Left cardiac atrium (tissue), 4 donors: ENCODE data around the gene GSTO1. TPM values are rescaled to one million over a fixed set of nuclear protein-coding genes. Genes with fewer than 3 reads are reported as not detected.
"Not testable (repeated sequence)": the region's sequence is repeated elsewhere in the genome, so short reads cannot be mapped to it uniquely, and the experiment has no call there.

Experiments used
- ATAC-seq, 2 donors: fragments of 200-7000 bp; cut with Tn5 transposase; one replicate each; pipeline ENCODE4 v1.9.1; 2020; ENCODE audit warnings: mild to moderate bottlenecking in 2 of 2, moderate library complexity in 2 of 2
- DNase-seq: peaks from one replicate; pipeline ENCODE4 v3.0.0-alpha.2; 2020
- intact Hi-C, 2 donors: fragments of 100-400 bp; cut with DNase I; formaldehyde crosslinking; loops; one replicate each; pipeline versions ENCODE4 v1.14.1 to v1.15.1; 2022 to 2023
- long read RNA-seq: library from polyadenylated mRNA; unstranded; transcript quantifications from one replicate; pipeline ENCODE4 v2.0.0, GENCODE V29; 2021
- total RNA-seq, 2 donors: library from RNA; stranded (reverse); fragmentation: NEBNext Ultra II Directional; extraction: Animal tissue kit (Norgen Biotek cat#: 25700); gene quantifications; one replicate each; pipeline ENCODE4 v1.2.1, GENCODE V29; 2021
- donor health status: DM: no; HTN: yes; CAD: no.
- donor health status: DM: no; HTN: yes; CAD: no; lungs with severe emphysema.
- donor health status: DM: yes; HTN: yes; CAD: no.
- donor health status: Dilated cardiomyopathy.

GSTO1 gene
- 100 to 1,000 TPM; 134 to 255 TPM for total RNA-seq
- long read RNA-seq, transcript GSTO1-202 (6 exons, 972 nt), result major isoform, 30 of 35 reads
- long read RNA-seq, partial matches to known transcripts, result 0 of 35 reads
- long read RNA-seq, other reads (novel, unspliced or antisense), result 1 of 35 reads

DNA sequence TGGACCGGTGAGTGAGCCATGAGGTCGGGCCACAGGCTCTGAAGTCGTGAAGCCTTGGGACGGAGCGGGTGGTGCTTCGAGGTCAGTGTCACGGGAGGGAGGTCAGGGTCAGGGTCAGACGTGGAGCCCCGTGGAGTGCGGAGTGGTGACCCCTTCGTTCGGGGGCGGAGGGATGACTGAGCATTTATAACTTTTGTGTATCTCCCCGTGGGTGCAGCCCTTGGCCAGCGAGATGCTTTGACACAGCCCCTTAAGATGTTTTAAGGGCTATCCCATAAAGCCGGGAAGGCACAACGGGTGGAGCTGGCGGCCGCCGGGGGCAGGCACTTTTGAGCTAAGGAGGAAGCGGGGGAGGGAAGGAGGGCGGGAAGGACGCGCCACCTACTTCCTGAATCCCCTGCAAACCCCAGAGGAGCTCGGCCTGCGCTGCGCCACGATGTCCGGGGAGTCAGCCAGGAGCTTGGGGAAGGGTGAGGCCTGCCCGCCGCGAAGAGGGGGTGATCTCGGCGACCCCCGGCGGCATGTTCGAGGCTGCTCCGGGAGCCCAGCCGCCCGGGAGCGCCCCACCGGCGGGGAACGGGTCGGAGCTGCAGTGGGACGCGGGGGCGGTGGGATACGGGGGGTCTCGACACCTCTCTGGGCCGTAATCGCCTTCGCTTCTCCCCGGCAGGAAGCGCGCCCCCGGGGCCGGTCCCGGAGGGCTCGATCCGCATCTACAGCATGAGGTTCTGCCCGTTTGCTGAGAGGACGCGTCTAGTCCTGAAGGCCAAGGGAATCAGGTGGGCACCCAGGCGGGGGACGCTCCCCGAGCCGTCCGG is at the start of gene GSTO1:
Gene GSTO1, plus strand, starts transcription at position 400 of the 818 bp plus-strand sequence. Its CDS starts 37 bp downstream, at position 437.
- DNase-seq (peak; percentile 89), ATAC-seq (peak; percentile 90 to 93)
- intact Hi-C loops, result no loop called here

DNA sequence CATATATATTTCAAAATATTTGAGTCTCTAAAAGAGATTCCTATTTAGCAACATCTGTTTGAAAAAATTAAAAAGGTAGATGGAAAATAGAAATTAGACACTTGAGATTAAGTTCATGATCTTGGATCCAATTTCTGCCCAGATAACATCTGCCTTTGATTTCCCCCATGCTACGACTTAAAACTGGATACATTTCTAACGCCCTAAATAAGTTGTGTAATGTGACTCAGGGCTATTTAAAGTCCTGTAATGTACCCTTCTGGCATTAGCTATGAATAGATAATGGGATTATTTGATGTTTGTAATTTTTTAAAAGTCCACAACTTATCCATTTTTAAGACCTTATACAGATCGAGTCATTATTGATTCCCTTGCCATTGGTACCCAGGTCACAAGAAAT is 46.0 kb upstream of the GSTO1 start:
- no peak for DNase-seq
- intact Hi-C loops, result loop anchor here (2.0 to 10.0 kb wide), 3 partner anchors 164 to 321 kb away; no protein-coding TSS in a partner anchor

DNA sequence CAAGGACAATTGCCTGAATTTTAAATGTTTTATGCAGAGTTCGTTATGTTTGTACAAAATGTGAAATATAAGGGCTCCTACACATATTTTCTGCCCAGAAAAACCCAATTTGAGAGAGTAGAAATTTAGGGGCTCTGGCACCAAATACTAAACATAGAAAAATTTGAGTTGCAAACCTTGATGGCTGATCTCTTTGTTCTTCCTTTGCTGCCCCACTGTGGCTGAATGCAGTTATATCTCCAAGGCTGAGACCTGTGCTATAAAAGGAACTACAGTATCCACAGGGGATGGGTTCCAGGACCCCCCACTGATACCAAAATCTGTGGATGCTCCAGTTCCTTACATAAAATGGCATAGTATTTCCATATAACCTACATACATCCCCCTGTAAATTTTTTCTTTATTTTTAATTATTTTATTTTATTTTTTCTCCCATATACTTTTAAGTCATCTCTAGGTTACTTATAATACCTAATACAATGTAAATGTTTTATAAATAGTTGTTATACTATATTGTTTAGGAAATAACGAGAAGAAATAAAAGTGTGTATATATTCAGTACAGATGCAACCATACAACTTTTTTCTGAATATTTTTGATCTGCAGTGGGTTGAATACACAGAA is 45.0 kb upstream of the GSTO1 start:
- peak; percentile 30 for DNase-seq
- peak in 1 of 2 donors; percentile 53 for ATAC-seq
- intact Hi-C loops, result loop anchor here (2.0 to 10.0 kb wide), 3 partner anchors 165 to 322 kb away; no protein-coding TSS in a partner anchor

More for the DNA sequence above, 46.0 kb upstream of the GSTO1 start:
- no peak for ATAC-seq

DNA sequence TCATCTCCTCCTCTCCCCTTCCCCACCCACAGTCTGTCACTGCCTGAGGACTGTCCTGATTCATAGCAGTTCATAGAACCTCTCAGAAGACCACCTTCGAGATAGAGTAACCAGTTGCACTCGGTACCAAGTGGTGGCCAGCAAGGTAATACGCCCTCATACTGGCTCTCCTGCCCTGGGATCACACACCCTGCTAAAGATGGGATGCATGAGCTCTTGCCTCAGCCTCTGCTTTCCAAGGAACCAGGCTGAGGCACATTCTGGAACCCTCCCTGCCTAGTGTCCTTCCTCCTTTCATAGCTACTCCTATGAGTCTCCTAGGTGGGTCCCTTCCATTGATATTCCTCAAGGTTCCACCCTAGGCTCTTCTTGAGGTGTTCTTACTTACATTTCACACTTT is 38.1 kb upstream of the GSTO1 start:
- no peak for DNase-seq
- ATAC-seq, result no peak
- intact Hi-C loops, result no loop called here

DNA sequence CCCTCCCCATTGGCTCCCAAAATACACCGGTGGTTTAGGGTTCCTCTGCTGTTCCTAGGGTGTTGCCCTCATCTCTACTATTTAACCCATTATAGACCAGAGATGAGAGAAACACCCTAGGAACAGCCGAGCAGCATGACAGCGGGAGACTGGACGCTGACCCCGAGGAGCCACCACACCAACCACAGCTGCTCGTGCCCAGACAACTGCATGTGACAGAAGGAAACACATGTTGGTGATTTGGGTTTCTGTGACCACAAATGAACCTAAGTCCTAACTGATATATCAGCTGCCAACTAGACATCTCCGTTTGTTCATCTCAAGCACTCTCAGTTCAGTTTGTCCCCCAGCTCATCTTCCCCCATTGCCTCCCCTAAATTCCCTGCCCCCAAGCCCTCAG is 35.9 kb upstream of the GSTO1 start:
- intact Hi-C loops, result no loop called here
- DNase-seq, result no peak
- ATAC-seq, result no peak

DNA sequence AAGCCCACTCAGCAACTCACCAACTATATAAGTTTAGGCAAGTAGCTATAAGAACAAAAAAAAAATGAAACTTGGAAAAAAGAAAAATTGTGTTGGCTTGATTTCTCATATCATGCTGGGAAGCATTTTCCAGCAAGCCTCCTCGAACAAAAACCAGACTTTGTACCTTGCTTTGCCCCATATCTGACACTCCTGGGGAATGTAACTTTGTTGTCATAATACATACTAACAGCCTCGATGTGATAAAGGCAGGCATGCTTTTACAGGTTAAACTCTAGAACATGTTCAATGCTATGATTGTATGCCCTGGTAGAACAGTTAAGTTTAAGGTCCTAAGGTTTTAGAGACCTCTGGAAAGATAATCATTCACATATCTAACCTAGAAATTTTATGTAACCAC is 34.2 kb upstream of the GSTO1 start:
- intact Hi-C loops, result no loop called here
- no peak for DNase-seq
- ATAC-seq, result no peak

DNA sequence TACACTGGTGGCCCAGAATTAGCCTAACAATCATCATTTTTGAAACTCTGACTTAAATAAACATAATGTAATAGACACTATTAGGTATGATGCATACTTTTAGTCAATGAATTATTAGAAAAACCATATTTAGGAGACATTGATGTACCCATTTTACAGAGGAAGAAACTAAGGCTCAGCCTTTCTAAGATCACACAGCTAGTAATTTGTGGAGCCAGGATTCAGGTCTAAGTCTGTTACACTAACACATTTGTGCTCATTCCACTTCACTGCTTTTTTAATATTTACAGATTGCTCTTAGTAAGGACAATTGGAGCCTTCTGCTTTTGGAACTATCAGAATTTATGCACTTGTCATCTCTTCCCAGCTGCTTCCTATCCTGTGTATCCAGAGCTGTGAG is 31.4 kb upstream of the GSTO1 start:
- DNase-seq (no peak), ATAC-seq (no peak)
- intact Hi-C loops, result no loop called here

DNA sequence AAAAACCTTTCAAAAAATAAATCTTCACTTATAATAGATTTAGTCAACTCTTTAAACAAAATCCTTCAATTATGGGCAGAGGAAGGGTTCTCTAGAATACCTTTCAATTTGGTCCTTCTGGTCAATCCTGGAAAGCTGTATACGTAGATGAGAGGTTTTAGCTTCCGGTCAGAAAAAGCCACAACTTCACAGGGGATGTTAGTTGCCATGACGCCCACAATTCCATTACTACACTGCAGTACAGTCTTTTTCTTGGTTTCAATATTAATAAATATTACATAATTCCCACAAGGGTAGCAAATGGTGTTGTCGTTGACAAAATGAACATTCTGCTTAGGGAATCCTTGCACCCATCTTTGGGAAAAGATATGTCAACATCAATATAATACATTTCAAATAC is 24.2 kb upstream of the GSTO1 start:
- no peak for ATAC-seq
- intact Hi-C loops, result no loop called here
- no peak for DNase-seq

DNA sequence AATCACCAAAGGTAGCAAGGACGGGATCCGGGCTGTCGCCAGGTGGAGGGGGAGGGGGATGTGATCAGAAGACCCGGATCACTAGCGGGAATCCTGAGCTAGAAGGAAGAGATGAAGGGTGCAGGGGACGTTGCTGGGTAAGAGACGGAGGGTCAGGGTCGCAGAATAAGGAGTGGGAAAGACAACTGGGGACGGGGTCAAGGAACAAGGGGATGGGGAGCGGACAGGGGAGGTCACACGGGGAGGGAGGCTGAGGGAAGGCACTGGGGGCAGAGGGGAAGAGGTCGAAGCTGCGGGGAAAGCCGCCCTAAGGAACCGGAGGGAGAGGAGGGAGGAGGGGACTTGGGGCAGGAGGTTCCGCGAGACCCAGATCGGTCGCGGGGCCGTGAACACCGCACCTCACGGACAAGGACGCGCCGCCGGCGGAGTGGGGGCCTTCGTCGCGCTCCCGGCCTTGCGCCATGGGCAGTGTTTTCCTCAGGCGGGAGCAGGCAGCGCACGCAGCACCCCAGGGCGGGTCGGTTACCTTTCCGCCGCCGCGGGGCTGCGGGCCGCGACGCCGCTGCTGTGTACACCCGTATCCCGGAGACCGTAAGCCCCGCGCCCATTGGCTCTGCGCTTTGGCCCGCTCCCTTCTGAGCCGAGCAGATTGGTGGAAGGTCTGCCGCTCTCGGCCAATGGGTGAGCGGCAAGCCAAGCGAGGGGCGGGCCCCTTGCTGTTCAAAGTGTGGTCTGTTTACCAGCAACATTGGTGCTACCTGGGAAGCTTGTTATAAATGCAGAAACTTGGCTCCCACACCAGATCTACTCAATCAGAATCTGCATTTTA is 22.7 kb upstream of the GSTO1 start, which contains the start of gene CFAP43:
Gene CFAP43, minus strand, starts transcription at position 581 of the 829 bp plus-strand sequence. Its CDS starts 118 bp downstream, at position 463.
- intact Hi-C loops, result no loop called here
- peak; percentile 98 for DNase-seq
- peak; percentile 100 for ATAC-seq

DNA sequence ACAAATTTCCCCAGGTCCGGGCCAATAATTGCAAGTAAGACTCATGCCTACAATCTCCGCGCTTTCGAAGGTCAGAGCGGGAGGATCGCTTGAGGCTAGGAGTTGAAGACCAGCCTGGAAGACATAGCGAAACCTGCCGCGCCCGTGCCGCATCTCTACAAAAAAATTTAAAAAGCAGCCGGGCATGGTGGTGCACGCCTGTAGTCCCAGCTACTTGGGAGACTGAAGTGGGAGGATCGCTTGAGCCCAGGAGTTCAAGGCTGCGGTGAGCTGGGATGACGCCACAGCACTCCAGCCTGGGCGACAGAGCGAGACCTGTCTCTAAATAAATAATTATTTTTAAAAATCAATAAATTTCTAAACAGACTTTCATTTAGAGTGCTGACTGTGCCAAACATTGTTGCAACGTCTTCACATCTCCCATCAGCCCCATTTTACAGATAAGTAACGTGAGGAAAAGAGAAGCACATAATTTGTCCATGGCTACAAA is 22.0 kb upstream of the GSTO1 start:
- DNase-seq (no peak), ATAC-seq (peak; percentile 11 to 30)
- intact Hi-C loops, result no loop called here

DNA sequence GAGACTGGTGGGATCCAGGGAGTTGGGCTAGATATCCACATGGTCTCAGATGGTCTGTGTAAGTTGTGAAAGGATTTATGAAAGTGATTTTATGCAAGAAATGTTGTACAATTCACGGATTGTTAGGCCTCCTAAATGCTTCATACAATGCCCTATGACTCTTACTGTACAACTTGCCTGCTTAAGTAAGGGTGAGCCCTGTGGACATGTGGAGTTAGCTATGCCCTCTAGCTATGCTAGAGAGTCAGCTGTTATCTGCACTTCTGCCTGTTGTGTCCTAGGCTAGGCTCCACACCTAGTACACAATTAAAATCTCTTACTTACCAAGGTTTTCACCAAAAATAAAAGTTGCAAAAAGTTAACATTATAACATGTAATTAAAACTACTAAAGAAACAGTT is 20.9 kb upstream of the GSTO1 start:
- no peak for DNase-seq
- ATAC-seq, result no peak
- intact Hi-C loops, result no loop called here

DNA sequence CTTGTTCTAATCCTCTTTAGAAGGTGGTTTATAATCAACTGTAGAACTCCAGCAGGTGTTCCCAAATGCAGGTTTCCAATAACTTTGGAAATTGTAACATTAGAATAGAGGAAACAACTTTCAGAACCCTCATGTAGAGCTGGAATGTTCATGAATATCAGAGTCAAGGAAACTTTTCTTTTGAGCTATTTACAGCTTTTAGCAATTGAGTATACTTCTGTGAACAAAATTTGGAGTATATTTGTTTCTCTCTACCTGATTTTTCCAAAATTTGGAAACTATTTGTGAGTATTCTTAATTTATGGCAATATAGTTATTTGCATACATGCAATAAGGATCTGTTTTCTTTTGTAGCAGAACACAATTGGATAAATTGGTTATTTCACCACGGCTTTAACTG is 19.8 kb upstream of the GSTO1 start:
- intact Hi-C loops, result no loop called here
- ATAC-seq, result no peak

DNA sequence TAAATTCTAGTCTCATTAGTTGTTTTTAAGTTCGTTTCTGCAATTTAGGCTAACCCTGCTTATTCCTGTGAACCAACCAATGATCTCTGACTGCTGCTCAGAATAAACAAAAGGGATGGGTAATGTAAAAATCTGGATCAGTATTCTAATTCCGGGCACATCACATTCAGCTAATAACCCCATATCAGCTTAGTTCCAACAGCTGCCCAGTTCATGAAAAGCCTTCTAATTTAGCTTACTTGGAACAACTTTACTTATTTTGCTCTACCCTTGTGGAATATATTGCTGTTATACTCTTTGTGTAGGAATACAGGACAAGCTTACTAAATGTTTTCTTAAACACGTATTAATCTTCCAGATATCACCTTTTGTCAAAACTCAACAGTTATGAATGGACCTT is 18.9 kb upstream of the GSTO1 start:
- intact Hi-C loops, result no loop called here
- DNase-seq (no peak), ATAC-seq (no peak)

More for the DNA sequence above, 19.8 kb upstream of the GSTO1 start:
- DNase-seq, result no peak

DNA sequence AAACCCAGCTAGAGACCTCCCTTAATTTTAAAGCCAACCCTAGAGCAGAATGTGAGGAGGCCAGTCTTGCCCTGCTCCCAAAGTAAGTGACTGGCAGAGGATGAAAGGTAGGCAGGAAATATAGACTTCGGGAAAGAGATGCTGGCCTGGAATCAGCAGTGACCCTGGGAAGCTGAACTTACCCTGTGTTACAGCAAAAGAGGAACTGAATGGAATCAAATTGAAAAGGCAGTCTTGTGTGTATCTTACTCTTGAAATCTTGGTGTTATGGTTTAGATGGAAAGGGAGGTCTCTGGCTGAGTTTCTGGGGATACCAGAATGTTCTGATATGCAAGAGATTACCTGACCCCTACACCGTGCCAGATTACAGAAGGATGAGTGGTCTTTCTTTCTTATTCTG is 14.6 kb upstream of the GSTO1 start:
- ATAC-seq, result no peak
- intact Hi-C loops, result no loop called here
- no peak for DNase-seq

DNA sequence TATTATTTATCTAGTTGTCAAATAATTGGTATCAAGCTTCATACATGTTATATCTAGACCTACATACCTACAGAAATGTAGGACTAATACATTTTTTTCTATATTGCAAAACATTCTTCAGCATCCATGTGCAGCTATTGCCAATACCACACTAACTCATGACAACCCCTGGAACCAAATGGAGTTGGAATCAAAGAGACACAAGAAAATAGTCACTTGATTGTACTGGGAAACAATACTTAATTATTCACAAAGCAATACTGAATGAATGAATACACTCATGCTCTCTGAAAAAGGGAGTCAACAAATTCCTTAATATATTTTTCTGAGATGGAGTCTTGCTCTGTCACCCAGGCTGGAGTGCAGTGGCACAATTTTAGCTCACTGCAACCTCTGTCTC is 12.1 kb upstream of the GSTO1 start:
- DNase-seq, result no peak
- intact Hi-C loops, result no loop called here
- no peak for ATAC-seq

DNA sequence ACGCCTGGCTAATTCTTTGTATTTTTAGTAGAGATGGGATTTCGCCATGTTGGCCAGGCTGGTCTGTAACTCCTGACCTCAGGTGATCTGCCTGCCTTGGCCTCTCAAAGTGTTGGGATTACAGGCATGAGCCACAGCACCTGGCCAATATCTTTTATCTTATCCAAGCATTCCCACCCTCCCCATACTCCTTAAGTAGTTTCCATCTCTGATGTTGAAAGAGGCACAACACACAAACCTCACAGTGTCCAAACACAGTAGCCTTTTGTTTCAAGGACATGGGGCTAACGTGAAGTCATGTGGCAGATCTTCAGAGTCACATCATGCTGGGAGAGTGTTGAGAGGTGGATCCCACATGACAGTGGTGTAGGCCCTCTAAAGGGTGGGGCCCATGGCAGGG is 11.7 kb upstream of the GSTO1 start:
- DNase-seq, intact Hi-C loops, ATAC-seq: not testable (repeated sequence)

DNA sequence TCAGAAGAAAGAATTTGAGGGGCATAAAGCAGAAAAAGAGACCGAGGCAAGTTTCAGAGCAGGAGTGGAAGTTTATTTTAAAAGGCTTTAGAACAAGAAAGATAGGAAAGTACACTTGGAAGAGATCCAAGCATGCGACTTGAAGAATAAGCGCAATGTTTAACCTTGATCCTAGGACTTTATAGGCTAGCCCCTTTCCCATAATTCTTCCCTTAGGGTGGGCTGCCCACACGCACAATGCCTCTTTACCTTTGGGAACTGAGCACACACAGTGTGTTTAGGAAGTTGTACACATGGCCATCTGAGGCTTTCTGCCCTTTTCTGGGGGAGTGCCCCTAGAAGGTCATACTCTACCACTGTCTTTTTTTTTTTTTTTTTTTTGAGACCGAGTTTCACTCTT is 11.2 kb upstream of the GSTO1 start:
- intact Hi-C loops, result no loop called here
- DNase-seq (no peak), ATAC-seq (no peak)

DNA sequence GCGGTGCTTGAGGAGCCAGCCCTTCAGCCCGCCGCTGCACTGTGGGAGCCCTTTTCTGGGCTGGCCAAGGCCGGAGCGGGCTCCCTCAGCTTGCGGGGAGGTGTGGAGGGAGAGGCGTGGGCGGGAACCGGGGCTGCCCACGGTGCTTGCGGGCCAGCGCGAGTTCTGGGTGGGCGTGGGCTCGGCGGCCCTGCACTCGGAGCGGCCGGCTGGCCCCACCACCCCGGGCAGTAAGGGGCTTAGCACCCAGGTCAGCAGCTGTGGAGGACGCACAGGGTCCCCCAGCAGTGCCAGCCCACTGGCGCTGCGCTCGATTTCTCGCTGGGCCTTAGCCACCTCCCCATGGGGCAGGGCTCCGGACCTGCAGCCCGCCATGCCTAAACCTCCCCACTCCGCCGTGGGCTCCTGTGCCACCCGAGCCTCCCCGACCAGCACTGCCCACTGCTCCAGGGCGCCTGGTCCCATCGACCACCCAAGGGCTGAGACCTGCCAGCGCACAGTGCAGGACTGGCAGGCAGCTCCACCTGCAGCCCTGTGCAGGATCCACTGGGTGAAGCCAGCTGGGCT is 9.5 kb upstream of the GSTO1 start:
- intact Hi-C loops, result no loop called here
- ATAC-seq, result no peak
- DNase-seq, result no peak

DNA sequence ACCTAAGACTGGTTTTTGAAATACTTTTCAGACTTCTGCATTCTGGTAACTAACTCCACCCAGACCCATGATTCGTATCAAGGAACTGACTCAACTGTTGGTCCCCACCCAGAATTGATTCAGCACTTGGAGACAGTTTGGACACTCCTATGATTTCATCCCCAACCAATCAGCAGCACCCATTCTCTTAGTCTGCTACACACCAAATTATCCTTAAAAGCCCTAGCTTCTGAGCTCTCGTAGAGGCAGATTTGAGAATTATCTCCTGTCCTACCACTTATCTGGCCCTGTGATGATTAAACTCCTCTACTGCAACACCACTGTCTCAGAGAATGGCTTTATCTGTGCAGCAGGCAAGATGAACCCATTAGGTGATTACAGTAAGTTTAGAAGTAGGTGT is 7.7 kb upstream of the GSTO1 start:
- ATAC-seq (peak in 1 of 2 donors; percentile 94), DNase-seq (no peak)
- intact Hi-C loops, result no loop called here
